DMS153 treated with DMSO at 0.1 percent for 48 hours (cell line): ENCODE data around the gene RAB33A.
"Not testable (repeated sequence)": the region's sequence is repeated elsewhere in the genome, so short reads cannot be mapped to it uniquely, and the experiment has no call there.

Experiments
- DNase-seq: peaks from one replicate; lab custom pipeline; 2025; ENCODE audit not compliant: unreplicated experiment; lab: John Stamatoyannopoulos, UW

The RAB33A gene

GRCh38 chrX:130231184-130231583 lies 59.4 kb downstream of the RAB33A start:
- not testable (repeated sequence) for DNase-seq
